Fibroblast of upper back skin (primary cell): ENCODE results near the gene PHEX.

ENCODE experiments used
- DNase-seq: peaks from one replicate; pipeline ENCODE4 v3.0.0-alpha.2; 2013

PHEX gene

GRCh38 chrX:22032084-22032483 is at the start of gene PHEX:
Gene PHEX, plus strand, starts transcription at chrX:22032325. Its CDS starts 681 bp downstream, at chrX:22033006.
- no peak for DNase-seq

- DNase-seq, result peak; percentile 77
These were observed 46.8 kb upstream of the PHEX start for GRCh38 chrX:21985332-21985777.

GRCh38 chrX:21986596-21986995 is 45.5 kb upstream of the PHEX start:
- peak; percentile 43 for DNase-seq

GRCh38 chrX:21989384-21989783 is 42.7 kb upstream of the PHEX start:
- DNase-seq, result no peak

GRCh38 chrX:21990832-21991231 is 41.3 kb upstream of the PHEX start:
- no peak for DNase-seq

- no peak for DNase-seq
These were observed 40.6 kb upstream of the PHEX start for GRCh38 chrX:21991504-21991903.

GRCh38 chrX:21993265-21993664 is 38.9 kb upstream of the PHEX start:
- no peak for DNase-seq

- peak; percentile 71 for DNase-seq
These were observed 35.2 kb upstream of the PHEX start for GRCh38 chrX:21996872-21997455.

- no peak for DNase-seq
These were observed 34.1 kb upstream of the PHEX start for GRCh38 chrX:21998037-21998436.

GRCh38 chrX:22004866-22005265 is 27.3 kb upstream of the PHEX start:
- DNase-seq, result no peak

GRCh38 chrX:22012051-22012450 is 20.1 kb upstream of the PHEX start:
- no peak for DNase-seq

- DNase-seq, result no peak
These were observed 19.2 kb upstream of the PHEX start for GRCh38 chrX:22012931-22013330.

- DNase-seq, result no peak
These were observed 16.9 kb upstream of the PHEX start for GRCh38 chrX:22015139-22015750.

GRCh38 chrX:22021751-22022324 is 10.3 kb upstream of the PHEX start:
- DNase-seq, result no peak

GRCh38 chrX:22024577-22024976 is 7.5 kb upstream of the PHEX start:
- no peak for DNase-seq

- DNase-seq, result no peak
These were observed 6.4 kb upstream of the PHEX start for GRCh38 chrX:22025751-22026150.

- no peak for DNase-seq
These were observed 5.4 kb upstream of the PHEX start for GRCh38 chrX:22026731-22027130.

GRCh38 chrX:22032506-22032905 is 381 bp downstream of the PHEX start:
- no peak for DNase-seq

GRCh38 chrX:22033818-22034217 is 1.7 kb downstream of the PHEX start:
- no peak for DNase-seq

GRCh38 chrX:22035236-22035635 is 3.1 kb downstream of the PHEX start:
- no peak for DNase-seq

GRCh38 chrX:22037225-22037624 is 5.1 kb downstream of the PHEX start:
- DNase-seq, result no peak

GRCh38 chrX:22037911-22038537 is 5.9 kb downstream of the PHEX start:
- no peak for DNase-seq

- no peak for DNase-seq
These were observed 7.4 kb downstream of the PHEX start for GRCh38 chrX:22039541-22039940.

GRCh38 chrX:22040184-22040583 is 8.1 kb downstream of the PHEX start:
- DNase-seq, result no peak
